Kidney (tissue), 14 donors: Measurements from ENCODE around the gene PRKN. TPM values are rescaled to one million over a fixed set of nuclear protein-coding genes. Genes with fewer than 3 reads are reported as not detected.

Experiments used
- DNase-seq, 5 donors: peaks; one replicate each; pipeline ENCODE4 v3.0.0-alpha.2; 2013 to 2020
- FAIRE-seq: peaks from 2 replicates; lab custom pipeline; 2012; peaks lifted over from hg19 to GRCh38; lab: Jason Lieb, UNC
- H3K27ac ChIP-seq, 2 donors: one replicate each; pipeline ENCODE4 v1.7.0; 2013; ENCODE audit warnings: low read depth in 2 of 2, low read length in 2 of 2, inconsistent platforms in 1 of 2
- H3K27me3 ChIP-seq: one replicate; pipeline ENCODE4 v1.7.1; 2013; ENCODE audit warnings: low read length, inconsistent platforms; ENCODE audit not compliant: control insufficient read depth, insufficient read depth
- H3K36me3 ChIP-seq, 3 donors: one replicate each; pipeline versions ENCODE4 v1.7.0 to v1.7.1; 2013; ENCODE audit warnings: low read length in 3 of 3, control low read depth in 1 of 3, inconsistent platforms in 1 of 3; ENCODE audit not compliant: insufficient read depth in 3 of 3, control insufficient read depth in 2 of 3
- H3K4me1 ChIP-seq, 3 donors: one replicate each; pipeline versions ENCODE4 v1.7.0 to v1.7.1; 2013; ENCODE audit warnings: low read length in 3 of 3, inconsistent platforms in 1 of 3, low read depth in 1 of 3; ENCODE audit not compliant: control insufficient read depth in 2 of 3, insufficient read depth in 2 of 3
- H3K4me3 ChIP-seq, 3 donors: one replicate each; pipeline versions ENCODE4 v1.7.0 to v1.8.1; 2013; ENCODE audit warnings: low read length in 3 of 3, control low read depth in 1 of 3, inconsistent platforms in 1 of 3
- H3K9ac ChIP-seq, 3 donors: one replicate each; pipeline versions ENCODE4 v1.7.0 to v1.7.1; 2013; ENCODE audit warnings: low read length in 3 of 3, control low read depth in 1 of 3, inconsistent platforms in 1 of 3
- H3K9me3 ChIP-seq, 3 donors: one replicate each; pipeline versions ENCODE4 v1.7.0 to v1.7.1; 2013; ENCODE audit warnings: low read length in 3 of 3, control low read depth in 1 of 3, inconsistent platforms in 1 of 3; ENCODE audit not compliant: control insufficient read depth in 2 of 3, insufficient read depth in 1 of 3
- intact Hi-C: fragments of 100-400 bp; cut with DNase I; formaldehyde crosslinking; loops from one replicate; pipeline ENCODE4 v1.11.1; 2022
- polyA plus RNA-seq: library from polyadenylated mRNA; stranded (reverse); fragments of 350-450 nt; fragmentation: Illumina TruSeq; extraction: RNeasy Lipid Tissue Mini Kit (QIAGEN cat#74804); gene quantifications from one replicate; pipeline ENCODE4 v1.2.3, GENCODE V29; 2014; ENCODE audit warnings: low read depth, low replicate concordance; ENCODE audit not compliant: insufficient read depth
- total RNA-seq: library from RNA; stranded (reverse); fragmentation: NEBNext Ultra II Directional; extraction: Animal tissue kit (Norgen Biotek cat#: 25700); gene quantifications from one replicate; pipeline ENCODE4 v1.2.1, GENCODE V29; 2021
- TF ChIP-seq, protein P1 (sequence below): IDR thresholded peaks from 3 replicates; pipeline ENCODE4 v1.5.1; 2012; ENCODE audit warnings: mild to moderate bottlenecking, moderate library complexity, borderline replicate concordance; ENCODE audit not compliant: insufficient read depth; ENCODE audit errors: extremely low read depth
- donor health status: control.
- donor health status: control.
- donor health status: control.
- donor health status: control.
- donor health status: control.
- donor health status: DM: yes; HTN: yes; CAD: no.
- donor health status: Normal renal cell carcinoma (clear cell type).

PRKN gene
- total and polyA plus RNA-seq, 2 donors from 2014 or later = 8.6 to 10.4 TPM

DNA sequence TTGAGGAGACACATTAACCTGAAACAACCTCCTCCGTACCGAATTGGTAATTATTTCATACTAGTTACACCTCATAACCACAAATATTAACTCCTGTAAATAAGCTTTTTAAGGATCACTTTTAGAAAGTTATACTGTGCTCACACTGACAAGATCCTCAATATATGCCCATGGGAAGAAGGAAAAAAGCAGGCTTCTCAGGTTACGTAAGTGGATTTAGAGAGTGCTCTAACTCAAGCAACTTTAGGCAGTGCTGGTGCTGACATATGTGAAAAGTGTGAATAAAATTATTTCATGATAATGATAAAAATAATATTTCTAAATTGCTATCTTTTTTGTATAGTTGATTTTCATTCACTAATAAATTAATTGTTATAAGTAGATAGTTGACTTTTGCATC lies 76.1 kb downstream of the PRKN start:
- Histone ChIP-seq H3K9me3 (no peaks in the 10 kb centered on the region), H3K27ac (no peak overlapping the region), H3K4me3 (no peak overlapping the region), H3K9ac (no peak overlapping the region), H3K27me3 (no peaks in the 10 kb centered on the region), H3K4me1 (no peaks in the 10 kb centered on the region), H3K36me3 (no peaks in the 10 kb centered on the region)
- FAIRE-seq = no peak
- intact Hi-C loops = no loop called here
- TF ChIP-seq, protein P1, sequence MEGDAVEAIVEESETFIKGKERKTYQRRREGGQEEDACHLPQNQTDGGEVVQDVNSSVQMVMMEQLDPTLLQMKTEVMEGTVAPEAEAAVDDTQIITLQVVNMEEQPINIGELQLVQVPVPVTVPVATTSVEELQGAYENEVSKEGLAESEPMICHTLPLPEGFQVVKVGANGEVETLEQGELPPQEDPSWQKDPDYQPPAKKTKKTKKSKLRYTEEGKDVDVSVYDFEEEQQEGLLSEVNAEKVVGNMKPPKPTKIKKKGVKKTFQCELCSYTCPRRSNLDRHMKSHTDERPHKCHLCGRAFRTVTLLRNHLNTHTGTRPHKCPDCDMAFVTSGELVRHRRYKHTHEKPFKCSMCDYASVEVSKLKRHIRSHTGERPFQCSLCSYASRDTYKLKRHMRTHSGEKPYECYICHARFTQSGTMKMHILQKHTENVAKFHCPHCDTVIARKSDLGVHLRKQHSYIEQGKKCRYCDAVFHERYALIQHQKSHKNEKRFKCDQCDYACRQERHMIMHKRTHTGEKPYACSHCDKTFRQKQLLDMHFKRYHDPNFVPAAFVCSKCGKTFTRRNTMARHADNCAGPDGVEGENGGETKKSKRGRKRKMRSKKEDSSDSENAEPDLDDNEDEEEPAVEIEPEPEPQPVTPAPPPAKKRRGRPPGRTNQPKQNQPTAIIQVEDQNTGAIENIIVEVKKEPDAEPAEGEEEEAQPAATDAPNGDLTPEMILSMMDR = no peak
- peak in 1 of 5 donors; percentile 26 for DNase-seq

DNA sequence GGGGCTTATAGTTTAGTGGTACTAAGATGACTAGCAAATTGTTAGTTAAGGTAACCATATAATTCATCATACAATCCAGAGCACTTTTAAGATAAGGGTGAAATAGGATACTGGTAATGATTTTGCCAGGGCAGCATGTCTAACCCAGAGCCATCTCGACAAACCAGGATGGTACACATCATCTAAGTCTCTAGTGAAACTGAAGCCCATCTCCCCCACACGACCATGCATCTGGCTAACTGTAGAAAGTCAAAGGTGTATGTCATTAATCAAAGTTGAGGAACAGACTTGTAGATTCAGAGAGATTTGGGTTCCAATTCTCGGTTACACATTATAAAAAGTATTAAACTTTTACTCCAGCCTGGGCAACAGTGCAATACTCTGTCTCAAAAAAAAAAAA lies 78.3 kb downstream of the PRKN start:
- Histone ChIP-seq H3K9ac (no peak overlapping the region), H3K4me3 (no peak overlapping the region), H3K27ac (no peak overlapping the region), H3K27me3 (no peaks in the 10 kb centered on the region), H3K9me3 (no peaks in the 10 kb centered on the region), H3K4me1 (no peaks in the 10 kb centered on the region), H3K36me3 (no peaks in the 10 kb centered on the region)
- FAIRE-seq (no peak), DNase-seq (peak in 4 of 5 donors; percentile 36 to 70 (median 54))
- intact Hi-C loops = no loop called here
- TF ChIP-seq, protein P1 = no peak

DNA sequence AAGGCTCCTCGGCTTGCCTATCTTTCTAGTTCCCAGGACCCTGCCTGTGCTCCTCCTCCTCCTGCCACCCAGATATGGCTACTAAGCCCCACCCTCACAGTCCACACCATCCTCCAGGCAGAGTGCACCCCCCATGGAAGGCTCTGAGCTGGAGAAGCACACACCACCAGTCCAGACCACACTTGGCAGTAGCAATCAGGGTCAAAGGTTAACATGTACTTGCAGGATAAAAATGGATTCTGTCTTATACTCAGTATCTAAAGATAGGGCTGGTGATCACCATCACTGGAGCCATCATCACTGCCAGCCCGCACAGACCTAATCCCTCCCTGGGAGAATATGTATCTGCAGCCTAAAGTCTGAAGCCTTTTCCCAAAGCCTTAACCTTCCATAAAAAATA lies 83.4 kb downstream of the PRKN start:
- no peak overlapping the region for H3K9ac ChIP-seq
- no peak for DNase-seq
- no peak for FAIRE-seq
- H3K4me3 ChIP-seq = no peak overlapping the region
- H3K27me3 ChIP-seq = no peaks in the 10 kb centered on the region
- TF ChIP-seq, protein P1 = no peak
- no peak overlapping the region for H3K27ac ChIP-seq
- H3K4me1 ChIP-seq = no peaks in the 10 kb centered on the region
- intact Hi-C loops = no loop called here
- no peaks in the 10 kb centered on the region for H3K36me3 ChIP-seq
- no peaks in the 10 kb centered on the region for H3K9me3 ChIP-seq

DNA sequence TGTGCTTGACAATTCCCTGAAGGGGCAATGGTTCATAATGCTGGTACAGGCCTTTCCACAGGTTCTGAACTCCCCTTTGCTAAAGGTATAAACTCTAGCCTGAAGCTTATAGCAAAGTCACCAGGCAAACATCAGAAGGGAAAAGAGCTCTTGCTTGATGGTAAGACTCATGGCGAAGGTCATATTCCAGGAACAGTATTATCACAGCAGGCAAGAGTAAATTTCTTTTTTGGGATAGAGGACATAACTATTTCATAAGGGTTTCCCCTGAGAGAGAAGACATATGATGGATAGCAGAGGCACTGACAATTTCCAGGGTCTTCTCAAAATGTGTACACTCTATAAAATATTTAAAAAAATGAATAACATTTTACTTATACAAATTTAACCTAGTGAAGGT lies 86.8 kb downstream of the PRKN start:
- peaks cover 0 to 5% (median 0%) of the 10 kb centered on the region in 3 donors for H3K4me1 ChIP-seq
- intact Hi-C loops = no loop called here
- H3K27me3 ChIP-seq = no peaks in the 10 kb centered on the region
- H3K36me3 ChIP-seq = no peaks in the 10 kb centered on the region
- DNase-seq (no peak), FAIRE-seq (no peak)
- TF ChIP-seq, protein P1 = no peak
- H3K4me3 ChIP-seq = no peak overlapping the region
- no peak overlapping the region for H3K27ac ChIP-seq
- no peak overlapping the region for H3K9ac ChIP-seq
- no peaks in the 10 kb centered on the region for H3K9me3 ChIP-seq
